ENCODE measurements around the gene PRUNE1.

The PRUNE1 gene

DNA sequence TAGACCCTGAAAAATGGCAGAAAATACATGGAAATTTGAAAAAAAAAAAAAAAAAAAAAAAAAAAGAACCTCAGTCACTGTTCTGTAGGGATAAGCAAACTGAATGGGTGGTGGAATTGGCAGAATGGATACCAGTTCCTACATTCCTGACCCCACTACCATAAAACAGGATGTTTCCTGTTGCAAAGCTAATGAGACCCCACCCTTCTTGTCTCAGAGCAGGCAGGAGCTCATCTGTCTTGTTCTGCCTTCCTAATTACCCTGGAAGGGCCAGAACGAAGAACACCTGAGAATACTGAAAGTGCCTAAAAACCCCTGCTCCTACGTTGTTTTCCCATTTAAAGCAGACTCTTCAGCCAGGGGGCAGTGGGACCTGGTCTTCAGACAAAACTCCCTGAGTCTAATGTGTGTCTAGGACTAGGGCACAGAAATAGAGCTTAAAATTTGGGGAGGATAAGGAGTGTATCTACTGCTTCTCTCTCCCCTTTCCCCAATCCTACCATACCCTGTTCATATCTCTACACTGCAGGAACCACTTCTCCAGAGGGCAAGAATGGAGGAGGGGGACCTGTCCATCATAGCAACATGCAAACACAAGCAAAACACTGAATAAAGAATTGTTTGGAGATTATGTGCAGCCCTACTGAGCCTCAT, 43.2 kb downstream of the PRUNE1 start:
- TF ChIP-seq, protein P1, sequence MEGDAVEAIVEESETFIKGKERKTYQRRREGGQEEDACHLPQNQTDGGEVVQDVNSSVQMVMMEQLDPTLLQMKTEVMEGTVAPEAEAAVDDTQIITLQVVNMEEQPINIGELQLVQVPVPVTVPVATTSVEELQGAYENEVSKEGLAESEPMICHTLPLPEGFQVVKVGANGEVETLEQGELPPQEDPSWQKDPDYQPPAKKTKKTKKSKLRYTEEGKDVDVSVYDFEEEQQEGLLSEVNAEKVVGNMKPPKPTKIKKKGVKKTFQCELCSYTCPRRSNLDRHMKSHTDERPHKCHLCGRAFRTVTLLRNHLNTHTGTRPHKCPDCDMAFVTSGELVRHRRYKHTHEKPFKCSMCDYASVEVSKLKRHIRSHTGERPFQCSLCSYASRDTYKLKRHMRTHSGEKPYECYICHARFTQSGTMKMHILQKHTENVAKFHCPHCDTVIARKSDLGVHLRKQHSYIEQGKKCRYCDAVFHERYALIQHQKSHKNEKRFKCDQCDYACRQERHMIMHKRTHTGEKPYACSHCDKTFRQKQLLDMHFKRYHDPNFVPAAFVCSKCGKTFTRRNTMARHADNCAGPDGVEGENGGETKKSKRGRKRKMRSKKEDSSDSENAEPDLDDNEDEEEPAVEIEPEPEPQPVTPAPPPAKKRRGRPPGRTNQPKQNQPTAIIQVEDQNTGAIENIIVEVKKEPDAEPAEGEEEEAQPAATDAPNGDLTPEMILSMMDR (conservative IDR thresholded peaks at IDR 0.05; ENCODE audit: low read length), result no peak
- H3K4me3 ChIP-seq (ENCODE audit: low read length), result no peak overlapping the region
- DNase-seq (ENCODE audit: low read depth), result no peak

DNA sequence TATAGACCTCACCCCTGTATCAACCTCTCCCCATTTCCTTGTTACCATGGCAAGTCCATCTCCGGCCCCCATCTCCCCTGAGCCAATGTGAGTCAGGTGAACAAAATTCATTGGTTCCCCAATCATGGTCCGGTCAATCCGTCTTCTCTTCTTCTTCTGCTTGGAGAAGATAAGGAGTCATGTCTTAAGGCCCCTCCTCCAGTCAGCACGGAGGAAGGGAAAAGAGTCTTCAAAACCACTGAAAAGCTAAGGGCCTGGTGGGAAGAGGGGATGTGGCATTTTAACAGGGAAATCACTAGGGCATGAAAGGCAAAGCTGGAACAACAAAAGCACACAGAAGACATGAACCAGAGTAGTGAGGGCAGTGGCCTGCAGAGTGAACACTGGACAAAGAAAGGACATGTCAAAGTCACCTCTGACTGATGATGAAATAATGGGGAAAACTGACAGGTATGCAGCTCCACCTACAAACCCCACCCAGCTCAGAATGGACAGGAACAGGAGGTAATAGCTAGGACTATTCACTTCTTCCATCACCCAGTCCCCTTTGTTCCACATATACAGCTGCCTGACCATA, 46.8 kb downstream of the PRUNE1 start:
- TF ChIP-seq, protein P1 (conservative IDR thresholded peaks at IDR 0.05; ENCODE audit: low read length), result no peak
- H3K4me3 ChIP-seq (ENCODE audit: low read length), result no peak overlapping the region
- DNase-seq (ENCODE audit: low read depth), result no peak

DNA sequence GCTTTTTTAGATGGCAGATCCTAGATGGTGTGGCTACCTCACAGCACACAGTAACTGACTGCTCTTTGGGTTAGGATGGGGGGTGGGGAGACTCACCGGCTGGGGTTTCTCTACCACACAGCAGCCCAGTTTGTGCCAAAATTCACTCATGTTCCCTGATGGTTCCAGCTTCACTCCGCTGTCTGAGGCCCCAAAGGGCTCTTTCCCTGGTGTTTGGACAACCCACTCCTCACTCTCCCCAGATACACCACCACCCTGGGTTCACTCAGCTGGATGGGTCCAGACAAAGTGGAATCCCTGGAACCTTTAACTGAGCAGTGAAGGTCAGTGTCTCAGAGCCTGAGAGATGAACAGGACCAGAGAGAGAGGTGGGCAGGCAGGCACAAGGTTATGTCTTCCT, 47.3 kb downstream of the PRUNE1 start:
- no peak overlapping the region for H3K4me3 ChIP-seq (ENCODE audit: low read length)
- no peak for DNase-seq (ENCODE audit: low read depth)
- TF ChIP-seq, protein P1 (conservative IDR thresholded peaks at IDR 0.05; ENCODE audit: low read length), result no peak

DNA sequence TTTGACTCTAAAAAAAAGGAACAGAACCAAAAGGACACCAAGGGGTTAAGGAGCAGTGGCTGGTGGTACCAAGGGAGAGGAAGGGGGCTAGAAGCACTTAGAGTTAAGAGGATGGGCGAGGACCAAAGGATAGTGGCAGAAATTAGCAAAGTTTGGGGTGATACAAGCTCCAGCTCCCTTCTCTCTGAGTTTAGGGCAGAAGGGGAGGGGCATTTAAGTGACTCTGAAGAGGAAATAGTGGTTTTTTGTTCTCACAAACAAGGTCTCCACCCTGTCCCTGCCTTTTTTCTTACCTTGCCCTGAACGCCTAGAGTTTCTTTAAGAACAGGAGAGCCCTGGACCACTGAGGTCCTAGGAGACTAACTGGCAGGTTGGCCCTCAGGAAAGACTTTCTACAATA, 47.9 kb downstream of the PRUNE1 start:
- H3K4me3 ChIP-seq (ENCODE audit: low read length), result no peak overlapping the region; the same call in 1 of the 2 replicates
- no peak for DNase-seq (ENCODE audit: low read depth)
- TF ChIP-seq, protein P1 (conservative IDR thresholded peaks at IDR 0.05; ENCODE audit: low read length), result no peak

DNA sequence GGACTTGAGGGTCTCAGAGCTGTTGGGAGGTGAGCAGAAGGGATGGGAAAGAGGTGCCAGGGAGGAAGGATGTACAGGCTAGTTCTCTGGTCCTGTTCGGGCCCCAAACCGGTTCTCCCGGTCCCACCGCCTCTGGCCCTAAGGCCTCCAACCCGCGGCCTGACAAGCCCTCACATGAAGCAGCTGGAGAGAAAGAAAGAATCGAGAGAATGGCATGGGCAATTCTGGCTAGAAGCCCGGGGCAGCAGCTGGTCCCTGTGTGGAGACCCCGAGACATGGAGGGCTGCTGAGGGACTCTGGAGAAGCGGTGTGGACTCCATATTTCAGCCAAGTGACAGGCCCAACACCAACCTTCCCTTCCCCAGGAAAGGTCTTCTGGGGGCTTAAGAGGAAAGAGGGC, 50.4 kb downstream of the PRUNE1 start:
- peak overlapping the region; percentile 95 for H3K4me3 ChIP-seq (ENCODE audit: low read length)
- DNase-seq (ENCODE audit: low read depth), result peak; percentile 15
- TF ChIP-seq, protein P1 (conservative IDR thresholded peaks at IDR 0.05; ENCODE audit: low read length), result no peak

DNA sequence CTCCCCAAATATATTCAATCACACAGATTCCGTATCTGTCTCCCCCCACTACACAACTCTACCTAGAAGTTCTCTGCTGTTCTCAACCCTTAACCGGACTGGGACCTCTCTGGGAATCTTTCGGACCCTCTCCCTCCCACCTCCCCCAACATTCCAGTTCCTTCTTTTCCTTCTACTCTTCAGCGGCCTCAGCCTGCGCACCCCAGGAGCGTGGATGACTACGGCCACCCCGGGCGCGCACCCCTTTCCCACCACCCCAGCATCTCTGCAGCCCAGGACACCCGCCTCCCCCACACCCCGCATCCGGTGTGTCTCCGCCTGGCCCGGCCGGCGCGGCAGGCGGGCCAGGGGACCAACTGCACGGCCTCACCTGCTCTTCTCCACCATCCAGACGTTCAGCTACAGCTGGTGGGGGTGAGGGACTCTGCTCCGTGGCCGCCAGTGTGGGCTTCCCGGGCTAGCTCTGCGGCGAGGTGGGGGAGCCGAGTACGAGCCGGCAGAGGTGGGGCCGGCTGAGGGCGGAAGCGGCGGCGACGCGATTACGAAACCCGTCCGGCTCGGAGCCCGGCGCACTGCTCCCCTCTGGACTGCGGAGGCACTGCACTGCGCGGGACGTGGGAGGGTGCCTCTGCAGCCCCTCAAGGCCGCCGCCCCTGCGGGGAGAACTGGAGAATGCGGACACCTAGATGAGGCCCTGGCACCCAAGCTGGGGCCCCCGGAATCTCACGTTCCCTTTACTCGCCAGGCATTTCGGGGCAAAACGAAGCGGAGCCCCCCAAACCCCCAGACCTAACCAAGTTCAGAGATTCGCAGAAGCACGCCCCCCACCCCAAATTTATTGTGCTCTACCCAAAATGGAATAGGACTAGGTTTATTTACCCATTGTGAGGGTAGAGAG, 51.1 kb downstream of the PRUNE1 start, which contains the start of gene CDC42SE1:
Gene CDC42SE1, minus strand, starts transcription at position 514 of the 898 bp plus-strand sequence. CDS start 3,892 bp downstream, outside the sequence.
- DNase-seq (ENCODE audit: low read depth), result peak; percentile 73
- TF ChIP-seq, protein P1 (conservative IDR thresholded peaks at IDR 0.05; ENCODE audit: low read length), result peak; percentile 62
- peak within 1 kb of the TSS; percentile 95 for H3K4me3 ChIP-seq (ENCODE audit: low read length)

All from AG10803 (cell line).